ENCODE results near the gene ESRRA.

Gene ESRRA

GRCh38 chr11:64340671-64341335 lies 35.5 kb downstream of the ESRRA start:
- in situ Hi-C loops (cut with HindIII; ENCODE audit: low pct_ligation_motif_present, low pct_unique_long_range_greater_than_20kb, low sequenced_read_pairs) = no loop called here
- DNase-seq = no peak

GRCh38 chr11:64341429-64341828 lies 36.1 kb downstream of the ESRRA start:
- in situ Hi-C loops (cut with HindIII; ENCODE audit: low pct_ligation_motif_present, low pct_unique_long_range_greater_than_20kb, low sequenced_read_pairs) = no loop called here
- no peak for DNase-seq

DNA sequence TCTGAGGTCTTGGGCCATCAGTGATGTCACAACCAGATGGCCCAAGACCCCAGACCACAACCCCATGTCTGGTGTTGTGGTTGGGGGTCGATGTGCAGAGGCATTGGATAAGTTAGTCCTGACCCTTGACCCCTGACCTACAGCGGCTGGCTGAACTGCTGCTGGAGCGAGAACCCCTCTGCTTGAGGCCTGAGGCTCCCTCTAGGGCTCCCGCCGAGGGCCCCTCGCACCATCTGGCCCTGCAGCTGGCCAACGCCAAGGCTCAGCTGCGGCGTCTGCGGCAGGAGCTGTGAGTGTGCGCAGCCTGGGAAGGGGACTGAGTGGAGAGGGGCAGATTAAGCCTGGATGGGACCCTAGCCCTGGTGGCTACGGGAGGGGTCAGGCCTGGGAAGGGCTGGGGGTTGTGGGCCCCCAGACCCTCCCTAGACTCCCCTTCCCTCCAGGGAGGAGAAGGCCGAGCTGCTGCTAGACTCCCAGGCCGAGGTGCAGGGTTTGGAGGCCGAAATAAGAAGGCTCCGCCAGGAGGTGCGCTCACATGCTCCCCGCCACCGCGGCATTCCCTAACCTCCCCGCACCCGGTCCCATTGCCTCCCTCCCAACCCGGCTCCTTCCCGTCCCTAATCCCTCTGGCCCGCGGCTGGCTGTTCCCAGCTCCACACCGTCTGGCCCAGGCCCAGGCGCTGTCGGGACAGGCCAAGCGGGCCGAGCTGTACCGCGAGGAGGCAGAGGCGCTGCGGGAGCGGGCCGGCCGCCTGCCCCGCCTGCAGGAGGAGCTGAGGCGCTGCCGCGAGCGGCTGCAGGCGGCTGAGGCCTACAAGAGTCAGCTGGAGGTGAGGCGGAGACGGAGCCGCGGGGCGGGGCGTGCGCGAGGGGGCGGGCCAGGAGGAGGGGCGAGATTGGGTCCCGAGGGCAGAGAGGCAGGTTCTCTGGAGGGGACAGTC lies 36.8 kb downstream of the ESRRA start:
- peak; percentile 85 for DNase-seq
- in situ Hi-C loops (cut with HindIII; ENCODE audit: low pct_ligation_motif_present, low pct_unique_long_range_greater_than_20kb, low sequenced_read_pairs) = no loop called here

- no peak for DNase-seq
- in situ Hi-C loops (cut with HindIII; ENCODE audit: low pct_ligation_motif_present, low pct_unique_long_range_greater_than_20kb, low sequenced_read_pairs) = no loop called here
Observed at GRCh38 chr11:64342869-64343745, 37.8 kb downstream of the ESRRA start.

DNA sequence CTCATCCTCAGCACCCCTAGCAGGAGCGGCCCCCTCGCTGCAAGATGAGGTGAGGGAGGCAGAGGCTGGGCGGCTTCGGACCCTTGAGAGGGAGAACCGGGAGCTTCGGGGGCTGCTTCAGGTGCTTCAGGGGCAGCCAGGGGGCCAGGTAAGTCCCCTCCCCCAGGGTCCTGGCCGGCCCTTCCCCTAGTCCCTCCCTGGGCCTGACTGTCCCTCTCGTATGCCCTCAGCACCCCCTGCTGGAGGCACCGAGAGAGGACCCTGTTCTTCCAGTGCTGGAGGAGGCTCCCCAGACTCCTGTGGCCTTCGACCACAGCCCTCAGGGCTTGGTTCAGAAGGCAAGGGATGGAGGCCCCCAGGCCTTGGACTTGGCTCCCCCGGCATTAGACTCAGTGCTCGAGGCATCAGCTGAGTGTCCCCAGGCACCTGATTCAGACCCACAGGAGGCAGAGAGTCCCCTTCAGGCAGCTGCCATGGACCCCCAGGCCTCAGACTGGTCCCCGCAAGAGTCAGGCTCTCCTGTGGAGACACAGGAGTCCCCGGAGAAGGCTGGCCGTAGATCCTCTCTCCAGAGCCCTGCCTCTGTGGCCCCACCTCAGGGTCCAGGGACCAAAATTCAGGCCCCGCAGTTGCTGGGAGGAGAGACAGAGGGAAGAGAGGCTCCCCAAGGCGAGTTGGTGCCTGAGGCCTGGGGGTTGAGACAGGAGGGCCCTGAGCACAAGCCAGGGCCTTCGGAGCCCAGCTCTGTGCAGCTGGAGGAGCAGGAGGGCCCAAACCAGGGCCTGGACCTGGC lies 38.6 kb downstream of the ESRRA start:
- in situ Hi-C loops (cut with HindIII; ENCODE audit: low pct_ligation_motif_present, low pct_unique_long_range_greater_than_20kb, low sequenced_read_pairs) = no loop called here
- peak; percentile 39 for DNase-seq

DNA sequence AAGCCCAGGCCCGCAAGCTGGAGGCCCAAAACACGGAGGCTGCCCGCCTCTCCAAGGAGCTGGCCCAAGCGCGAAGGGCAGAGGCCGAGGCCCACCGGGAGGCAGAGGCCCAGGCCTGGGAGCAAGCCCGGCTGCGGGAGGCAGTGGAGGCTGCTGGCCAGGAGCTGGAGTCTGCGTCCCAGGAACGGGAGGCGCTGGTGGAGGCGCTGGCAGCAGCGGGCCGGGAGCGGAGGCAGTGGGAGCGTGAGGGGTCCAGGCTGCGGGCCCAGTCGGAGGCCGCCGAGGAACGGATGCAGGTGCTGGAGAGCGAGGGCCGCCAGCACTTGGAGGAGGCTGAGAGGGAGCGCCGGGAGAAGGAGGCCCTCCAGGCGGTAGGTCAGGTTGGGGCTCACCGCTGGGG lies 39.5 kb downstream of the ESRRA start:
- DNase-seq = no peak
- in situ Hi-C loops (cut with HindIII; ENCODE audit: low pct_ligation_motif_present, low pct_unique_long_range_greater_than_20kb, low sequenced_read_pairs) = no loop called here

DNA sequence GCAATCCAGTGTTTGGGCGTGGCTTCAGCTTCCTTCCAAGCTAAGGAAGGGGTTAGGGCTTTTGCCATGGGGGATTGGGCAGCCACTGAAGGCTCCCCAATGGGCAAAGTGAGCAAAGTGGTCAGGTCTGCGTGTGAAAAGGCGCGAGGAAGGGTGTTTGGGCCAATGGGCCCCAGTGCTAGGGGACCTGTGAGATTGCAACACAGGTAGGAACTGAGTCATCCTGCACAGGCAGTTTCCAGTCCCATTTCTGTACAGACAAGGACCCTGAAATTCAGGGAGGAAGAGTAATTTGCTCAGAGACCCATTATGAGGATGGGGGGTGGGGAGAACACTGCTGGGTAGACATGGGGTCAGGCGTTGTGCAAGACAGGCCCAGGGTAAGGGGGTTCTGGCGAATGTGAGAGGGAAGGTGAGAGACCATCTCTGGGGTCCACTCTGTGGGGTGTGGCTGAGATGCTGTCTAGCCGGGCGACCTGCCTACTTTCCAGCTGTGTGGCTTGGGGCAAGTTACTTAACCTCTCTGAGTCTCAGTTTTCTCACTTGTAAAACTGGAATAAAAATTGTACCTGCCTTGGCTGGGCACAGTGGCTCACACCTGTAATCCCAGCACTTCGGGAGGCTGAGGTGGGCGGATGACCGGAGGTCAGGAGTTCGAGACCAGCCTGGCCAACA lies 42.0 kb downstream of the ESRRA start:
- no peak for DNase-seq
- in situ Hi-C loops (cut with HindIII; ENCODE audit: low pct_ligation_motif_present, low pct_unique_long_range_greater_than_20kb, low sequenced_read_pairs) = no loop called here

DNA sequence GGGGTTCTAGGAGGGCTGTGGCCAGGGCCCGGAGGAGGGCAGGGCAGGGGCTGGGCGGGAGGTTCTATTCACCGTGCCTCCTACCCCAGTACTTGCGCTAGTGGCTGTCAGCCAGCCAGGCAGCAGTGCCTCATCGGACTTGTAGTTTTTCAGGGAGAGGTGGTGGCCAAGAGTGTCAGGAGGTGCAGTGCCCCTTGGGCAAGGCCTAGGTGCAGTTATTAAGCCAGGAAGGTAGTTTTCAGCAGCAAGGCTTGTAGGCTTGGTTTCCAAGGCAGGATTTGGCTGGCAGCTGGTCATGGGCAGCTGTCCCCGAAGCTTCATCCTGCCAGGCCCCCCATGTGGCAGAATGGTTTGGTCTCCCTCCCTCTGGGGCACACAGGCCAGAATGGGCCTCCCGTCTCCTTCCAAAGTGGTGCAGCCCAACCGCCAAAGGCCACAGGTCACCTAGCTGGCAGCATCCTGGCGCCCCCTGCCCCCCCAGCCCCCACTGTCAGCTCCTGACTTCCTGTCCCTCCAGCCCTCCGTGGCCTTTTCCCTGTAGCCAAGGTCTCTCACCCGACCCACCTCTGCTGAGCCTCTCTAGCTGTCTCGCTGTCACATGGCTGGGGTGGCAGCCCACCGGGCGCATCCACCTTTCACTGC lies 43.2 kb downstream of the ESRRA start:
- no peak for DNase-seq
- in situ Hi-C loops (cut with HindIII; ENCODE audit: low pct_ligation_motif_present, low pct_unique_long_range_greater_than_20kb, low sequenced_read_pairs) = no loop called here

DNA sequence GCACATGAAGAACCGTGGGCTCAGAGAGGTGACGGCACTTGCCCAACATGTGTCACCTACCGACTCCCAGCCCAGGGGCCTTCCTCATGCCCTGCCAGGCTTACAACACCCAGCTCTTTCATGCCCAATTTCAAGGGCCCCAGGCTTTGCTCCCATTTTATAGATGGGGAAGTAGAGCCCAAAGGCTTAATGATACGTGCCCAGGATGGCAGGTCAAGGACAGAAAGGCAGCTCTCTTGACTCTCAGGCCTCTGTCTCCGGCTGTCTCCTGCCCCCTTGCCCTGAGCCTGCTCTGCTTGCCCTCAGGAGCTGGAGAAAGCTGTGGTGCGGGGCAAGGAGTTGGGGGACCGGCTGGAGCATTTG lies 43.7 kb downstream of the ESRRA start:
- in situ Hi-C loops (cut with HindIII; ENCODE audit: low pct_ligation_motif_present, low pct_unique_long_range_greater_than_20kb, low sequenced_read_pairs) = no loop called here

GRCh38 chr11:64349404-64349803 lies 44.1 kb downstream of the ESRRA start:
- in situ Hi-C loops (cut with HindIII; ENCODE audit: low pct_ligation_motif_present, low pct_unique_long_range_greater_than_20kb, low sequenced_read_pairs) = no loop called here
- DNase-seq = no peak

More for the DNA sequence above, 43.7 kb downstream of the ESRRA start:
- no peak for DNase-seq

- in situ Hi-C loops (cut with HindIII; ENCODE audit: low pct_ligation_motif_present, low pct_unique_long_range_greater_than_20kb, low sequenced_read_pairs) = no loop called here
- DNase-seq = no peak
Observed at GRCh38 chr11:64351136-64351631, 45.9 kb downstream of the ESRRA start.

DNA sequence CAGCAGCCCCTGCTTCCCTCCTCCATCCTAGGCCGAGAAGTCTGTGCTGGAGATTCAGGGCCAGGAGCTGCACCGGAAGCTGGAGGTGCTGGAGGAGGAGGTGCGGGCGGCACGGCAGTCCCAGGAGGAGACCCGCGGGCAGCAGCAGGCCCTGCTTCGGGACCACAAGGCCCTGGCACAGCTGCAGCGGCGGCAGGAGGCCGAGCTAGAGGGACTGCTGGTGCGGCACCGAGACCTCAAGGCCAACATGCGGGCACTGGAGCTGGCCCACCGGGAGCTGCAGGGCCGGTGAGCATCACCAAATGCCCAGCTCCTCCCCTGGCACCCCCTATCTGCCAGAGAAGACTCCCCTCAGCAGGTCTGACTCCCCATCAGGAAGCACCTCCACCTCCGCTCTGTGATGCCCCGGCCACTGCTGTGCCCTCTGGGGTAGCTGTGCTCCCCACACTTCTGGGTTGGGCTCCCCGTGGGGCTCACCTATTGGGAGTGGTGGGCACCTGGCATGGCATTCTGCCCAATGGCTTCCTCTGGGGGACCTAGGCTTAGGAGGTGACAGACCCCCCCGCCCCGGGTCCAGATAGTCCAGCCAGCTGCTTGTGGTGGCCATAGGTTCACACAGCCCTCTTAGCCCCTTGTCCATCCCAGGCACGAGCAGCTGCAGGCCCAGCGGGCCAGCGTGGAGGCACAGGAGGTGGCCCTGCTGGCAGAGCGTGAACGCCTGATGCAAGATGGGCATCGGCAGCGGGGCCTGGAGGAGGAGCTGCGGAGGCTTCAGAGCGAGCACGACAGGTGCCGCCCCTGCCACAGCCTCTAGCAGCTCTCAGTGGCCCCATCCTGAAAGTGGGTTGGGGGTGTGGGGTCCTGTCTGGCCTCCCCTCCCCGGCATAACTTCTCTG lies 47.0 kb downstream of the ESRRA start:
- DNase-seq = no peak
- in situ Hi-C loops (cut with HindIII; ENCODE audit: low pct_ligation_motif_present, low pct_unique_long_range_greater_than_20kb, low sequenced_read_pairs) = no loop called here

DNA sequence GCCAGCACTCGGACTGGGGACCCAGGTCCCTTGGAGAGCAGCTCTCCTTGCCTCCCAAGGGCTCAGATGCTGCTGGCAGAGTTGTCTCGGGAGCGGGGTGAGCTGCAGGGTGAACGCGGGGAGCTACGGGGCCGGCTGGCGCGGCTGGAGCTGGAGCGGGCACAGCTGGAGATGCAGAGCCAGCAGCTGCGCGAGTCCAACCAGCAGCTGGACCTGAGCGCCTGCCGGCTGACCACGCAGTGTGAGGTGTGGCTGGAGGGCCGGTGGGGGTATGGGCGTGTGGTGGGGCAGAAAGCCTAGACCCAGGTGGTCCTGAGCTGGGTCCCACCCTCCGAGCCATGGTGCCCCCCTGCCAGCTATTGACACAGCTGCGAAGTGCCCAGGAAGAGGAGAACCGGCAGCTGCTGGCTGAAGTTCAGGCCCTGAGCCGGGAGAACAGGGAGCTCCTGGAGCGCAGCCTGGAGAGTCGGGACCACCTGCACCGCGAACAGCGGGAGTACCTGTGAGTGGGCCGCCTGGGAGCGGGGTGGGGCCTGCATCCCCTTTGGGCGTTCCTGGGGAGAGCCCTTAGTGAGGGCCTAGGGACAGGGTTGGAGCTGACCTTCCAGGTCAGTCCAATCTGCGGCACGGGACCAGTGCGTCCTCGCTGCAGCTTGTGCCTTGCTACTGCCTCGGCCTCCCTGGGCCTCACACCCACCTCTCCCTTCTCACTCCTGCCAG lies 47.8 kb downstream of the ESRRA start:
- DNase-seq = no peak
- in situ Hi-C loops (cut with HindIII; ENCODE audit: low pct_ligation_motif_present, low pct_unique_long_range_greater_than_20kb, low sequenced_read_pairs) = no loop called here

DNA sequence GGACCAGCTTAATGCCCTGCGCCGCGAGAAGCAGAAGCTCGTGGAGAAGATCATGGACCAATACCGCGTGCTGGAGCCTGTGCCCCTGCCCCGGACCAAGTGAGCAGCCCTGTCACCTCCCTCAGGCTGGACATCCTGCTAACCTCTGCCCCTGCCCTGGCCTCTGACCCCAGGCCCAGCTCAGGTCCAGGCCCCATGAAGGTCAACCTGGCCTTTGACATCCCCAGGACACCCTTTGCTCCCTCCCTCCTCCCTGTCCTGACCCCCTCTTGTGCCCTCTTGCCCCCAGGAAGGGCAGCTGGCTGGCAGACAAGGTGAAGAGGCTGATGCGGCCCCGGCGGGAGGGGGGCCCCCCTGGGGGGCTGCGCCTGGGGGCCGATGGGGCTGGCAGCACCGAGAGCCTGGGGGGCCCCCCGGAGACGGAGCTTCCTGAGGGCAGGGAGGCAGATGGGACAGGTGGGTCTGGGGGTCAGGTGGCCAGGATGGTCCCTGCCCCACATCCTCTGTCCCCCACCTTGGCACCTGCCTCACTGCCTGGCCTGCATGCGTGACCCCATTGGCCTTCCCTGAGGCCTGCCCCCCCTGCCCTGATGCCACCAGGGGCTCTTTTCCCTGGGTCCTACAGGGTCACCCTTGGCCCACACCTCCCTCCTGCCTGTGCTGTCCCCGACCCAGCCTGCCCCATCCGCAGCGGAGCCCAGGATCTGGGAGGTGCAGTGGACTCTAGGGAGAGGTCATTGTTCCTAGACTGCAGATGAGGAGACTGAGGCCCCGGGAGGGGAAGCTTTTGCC lies 48.6 kb downstream of the ESRRA start:
- no peak for DNase-seq
- in situ Hi-C loops (cut with HindIII; ENCODE audit: low pct_ligation_motif_present, low pct_unique_long_range_greater_than_20kb, low sequenced_read_pairs) = no loop called here

Measured in ACHN (cell line).